Measurements from ENCODE around the gene PMM2.

The PMM2 gene

GRCh38 chr16:8853150-8853549 lies 55.5 kb downstream of the PMM2 start:
- no peak for DNase-seq

DNA sequence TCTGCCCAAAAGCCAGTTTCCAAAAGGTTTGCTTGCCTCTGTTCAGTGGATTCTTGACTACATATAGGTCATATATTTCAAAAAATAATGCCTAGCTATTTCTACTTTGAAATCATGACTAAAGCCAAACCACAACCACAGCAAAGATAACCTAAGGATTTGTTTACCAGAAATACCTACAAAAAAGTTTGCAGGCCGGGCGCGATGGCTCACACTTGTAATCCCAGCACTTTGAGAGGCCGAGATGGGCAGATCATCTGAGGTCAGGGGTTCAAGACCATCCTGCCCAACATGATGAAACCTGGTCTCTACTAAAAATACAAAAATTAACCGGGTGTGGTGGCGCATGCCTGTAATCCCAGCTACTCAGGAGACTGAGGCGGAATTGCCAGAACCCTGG lies 56.0 kb downstream of the PMM2 start:
- DNase-seq, result no peak

- DNase-seq, result no peak
These were observed 56.8 kb downstream of the PMM2 start for GRCh38 chr16:8854298-8854948.

- DNase-seq, result no peak
These were observed 57.6 kb downstream of the PMM2 start for GRCh38 chr16:8855051-8855786.

GRCh38 chr16:8855972-8856371 lies 58.3 kb downstream of the PMM2 start:
- no peak for DNase-seq

DNA sequence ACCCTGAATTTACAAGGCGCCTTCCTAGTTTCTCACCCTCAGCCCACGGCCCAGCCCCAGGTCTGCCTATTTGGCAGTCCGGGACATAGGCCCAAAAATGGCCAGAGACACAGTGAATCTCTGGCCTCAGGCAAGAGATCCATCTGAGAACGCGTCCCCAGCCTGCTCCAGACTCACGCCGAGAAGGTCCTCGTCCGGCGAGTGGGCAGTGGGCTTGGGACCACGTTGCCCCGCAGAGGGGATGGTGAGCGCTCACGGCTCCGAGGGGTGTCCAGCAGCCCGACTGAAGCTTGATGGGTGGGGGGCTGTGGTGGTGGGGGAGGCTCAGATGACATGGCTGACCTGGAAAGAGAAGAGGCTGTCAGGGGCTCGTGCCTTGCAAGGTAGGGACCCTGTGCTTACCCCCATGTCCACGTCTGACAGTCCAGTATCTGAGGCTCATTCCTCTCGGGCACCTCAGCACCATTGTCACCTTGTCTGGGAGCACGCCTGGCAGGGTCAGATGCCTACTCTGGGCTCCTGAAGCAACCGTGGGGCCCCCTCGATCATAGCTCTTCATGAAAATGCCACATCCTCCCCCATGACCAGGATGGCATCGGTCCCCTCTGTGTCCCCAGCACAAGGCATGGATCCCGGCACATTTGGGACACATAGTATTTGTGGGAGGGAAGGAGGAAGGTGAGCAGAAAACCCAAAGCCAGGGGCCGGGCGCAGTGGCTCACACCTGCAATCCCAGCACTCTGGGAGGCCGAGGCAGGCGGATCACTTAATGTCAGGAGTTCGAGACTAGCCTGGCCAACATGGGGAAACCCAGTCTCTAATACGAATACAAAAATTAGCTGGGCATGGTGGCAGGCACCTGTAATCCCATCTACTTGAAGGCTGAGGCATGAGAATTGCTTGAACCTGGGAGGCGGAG lies 61.6 kb downstream of the PMM2 start:
- DNase-seq, result no peak

- no peak for DNase-seq
These were observed 62.6 kb downstream of the PMM2 start for GRCh38 chr16:8859913-8860881.

DNA sequence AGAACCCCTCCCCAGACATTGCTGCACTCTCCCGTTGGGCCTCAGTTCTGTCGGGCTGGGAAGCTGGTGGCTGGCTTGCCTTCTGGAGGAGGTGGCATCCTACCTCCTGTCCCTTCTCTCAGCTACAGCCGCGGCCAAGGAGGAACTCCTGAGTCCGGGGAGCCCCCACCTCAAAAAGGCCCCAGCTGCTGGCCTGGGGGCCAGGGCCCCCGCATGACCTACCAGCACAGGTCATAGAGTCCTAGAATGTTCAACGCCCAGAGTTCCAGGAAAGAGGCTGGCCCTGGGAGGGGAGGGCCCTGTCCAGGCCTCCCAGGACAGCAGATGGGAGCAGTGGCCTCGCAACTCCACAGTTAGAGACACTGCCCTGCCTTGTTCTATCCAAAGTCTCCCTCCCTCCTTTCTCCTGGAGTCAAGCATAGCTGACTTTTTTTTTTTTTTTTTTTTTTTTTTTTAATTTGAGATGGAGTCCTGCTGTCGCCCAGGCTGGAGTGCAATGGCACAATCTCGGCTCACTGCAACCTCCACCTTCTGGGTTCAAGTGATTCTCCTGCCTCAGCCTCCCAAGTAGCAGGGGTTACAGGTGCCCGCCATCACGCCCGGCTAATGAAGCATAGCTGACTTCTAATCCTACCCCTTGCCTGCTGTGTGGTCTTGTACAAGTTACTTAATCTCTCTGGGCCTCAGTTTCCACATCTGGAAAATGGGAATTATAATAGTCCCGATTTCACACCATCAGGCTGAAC lies 64.1 kb downstream of the PMM2 start:
- no peak for DNase-seq

- DNase-seq, result no peak
These were observed 64.9 kb downstream of the PMM2 start for GRCh38 chr16:8862309-8863130.

- no peak for DNase-seq
These were observed 66.2 kb downstream of the PMM2 start for GRCh38 chr16:8863594-8864424.

GRCh38 chr16:8864480-8865110 lies 67.0 kb downstream of the PMM2 start:
- DNase-seq, result no peak

DNA sequence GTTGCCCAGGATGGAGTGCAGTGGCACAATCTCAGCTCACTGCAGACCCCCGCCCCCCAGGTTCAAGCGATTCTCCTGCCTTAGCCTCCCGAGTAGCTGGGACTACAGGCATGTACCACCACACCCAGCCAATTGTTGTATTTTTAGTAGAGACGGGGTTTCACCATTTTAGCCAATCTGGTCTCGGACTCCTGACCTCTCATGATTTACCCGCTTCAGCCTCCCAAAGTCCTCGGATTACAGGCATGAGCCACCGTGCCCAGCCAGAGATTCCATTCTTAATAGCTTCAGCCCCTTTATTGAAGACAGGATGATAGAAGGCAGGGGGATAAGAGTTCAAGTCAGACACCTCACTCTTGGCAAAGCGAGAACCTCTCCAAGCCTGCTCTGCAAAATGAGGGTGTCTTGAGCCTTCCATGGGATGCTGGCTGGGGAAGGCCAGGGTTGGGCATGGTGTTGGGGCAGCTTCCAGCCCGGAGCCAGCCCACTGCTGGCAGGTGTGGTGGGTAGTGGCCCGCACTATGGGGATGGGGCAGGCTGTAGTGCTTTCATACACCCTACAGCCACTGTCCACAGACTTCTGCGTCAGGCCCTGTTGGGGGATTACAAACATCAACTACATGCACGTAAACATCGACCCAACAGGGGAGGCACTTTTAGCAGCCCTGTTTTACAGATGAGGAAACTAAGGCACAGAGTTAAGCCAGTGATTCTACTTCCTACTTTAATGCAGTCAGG lies 67.7 kb downstream of the PMM2 start:
- no peak for DNase-seq

GRCh38 chr16:8866118-8866883 lies 68.7 kb downstream of the PMM2 start:
- DNase-seq, result no peak

DNA sequence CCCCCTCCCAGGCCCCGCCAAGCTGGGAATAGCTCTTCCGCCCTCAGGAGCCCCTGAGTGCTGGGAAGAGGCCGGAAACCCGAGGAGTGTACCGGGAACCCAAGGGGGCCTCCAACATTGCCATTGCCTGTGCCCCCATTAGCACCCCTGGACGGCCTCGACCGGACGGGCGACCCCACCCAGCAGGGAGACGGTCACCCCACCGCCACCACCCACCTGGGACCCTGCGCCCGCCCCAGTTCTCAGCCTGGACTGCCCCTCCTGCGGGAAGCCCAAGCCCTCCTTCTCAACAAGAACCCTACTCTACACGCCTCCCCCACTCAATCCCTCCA lies 69.2 kb downstream of the PMM2 start:
- no peak for DNase-seq

DNA sequence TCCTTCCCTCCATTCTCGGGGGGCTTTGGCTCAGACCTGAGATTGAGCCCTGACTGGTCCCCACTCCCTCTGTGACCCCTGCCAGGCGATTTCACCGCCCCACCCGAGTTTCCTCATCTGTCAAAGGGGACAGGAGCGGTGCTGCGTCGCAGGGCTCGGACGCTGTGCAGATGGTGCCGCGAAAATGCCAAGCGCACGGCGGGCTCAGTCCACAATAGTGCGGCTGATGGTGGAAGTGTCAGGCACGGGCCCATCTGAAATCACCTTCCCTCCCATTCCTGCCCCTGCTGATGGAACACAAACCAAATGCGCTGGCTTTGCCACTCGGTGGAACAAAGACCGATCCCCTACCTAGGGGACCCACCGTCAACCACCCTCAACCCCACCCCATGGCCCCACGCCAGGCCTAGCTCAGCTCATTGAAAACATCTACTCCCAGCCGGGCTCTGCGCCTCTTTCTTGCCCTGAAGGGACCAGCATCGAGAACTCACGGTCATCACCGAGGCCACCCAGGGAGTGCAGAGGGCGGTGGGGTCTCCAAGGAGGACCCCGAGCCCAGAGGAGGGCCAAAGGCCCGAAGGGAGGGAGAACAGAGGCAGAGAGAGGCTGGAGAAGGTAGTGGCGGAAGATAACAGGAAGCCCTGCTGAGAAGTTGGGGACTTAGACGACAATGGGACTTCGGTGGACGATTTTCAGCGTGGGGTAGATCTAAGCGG lies 69.7 kb downstream of the PMM2 start:
- no peak for DNase-seq

GRCh38 chr16:8867932-8868415 lies 70.3 kb downstream of the PMM2 start:
- DNase-seq, result no peak

Measured in NCI-H774 (cell line).